PC-3 (cell line): ENCODE measurements around the gene KCNJ5.

Source experiments
- EZH2 ChIP-seq: fragments of 300-600 bp; sonication (generic); IDR thresholded peaks from one replicate; pipeline ENCODE4 v1.6.1; 2017; ENCODE audit warnings: antibody characterized with exemption, mild to moderate bottlenecking, low read length; ENCODE audit not compliant: unreplicated experiment
- TF ChIP-seq, protein P1 (sequence below): fragments of 300-600 bp; sonication (generic); conservative IDR thresholded peaks from 2 replicates; pipeline ENCODE4 v1.5.1; 2017; ENCODE audit warnings: antibody characterized with exemption, low read depth, mild to moderate bottlenecking, low read length

DNA sequence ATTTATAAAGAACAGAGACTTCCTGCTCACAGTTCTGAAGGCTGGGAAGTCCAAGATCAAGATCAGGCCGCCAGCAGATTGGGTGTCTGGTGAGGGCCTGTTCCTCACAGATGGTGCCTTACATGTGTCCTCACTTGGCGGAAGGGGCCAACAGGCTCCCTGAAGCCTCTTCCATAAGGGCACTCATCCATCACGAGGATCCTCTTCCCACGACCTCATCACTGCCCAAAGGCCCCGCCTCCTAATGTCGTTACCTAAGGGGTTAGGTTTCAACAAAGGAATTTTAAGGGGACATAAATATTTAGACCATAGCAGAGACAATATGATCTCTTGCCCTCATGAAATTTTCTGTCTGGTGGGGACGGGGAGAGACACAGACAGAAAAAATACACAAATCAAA is 32.9 kb downstream of the KCNJ5 start:
- TF ChIP-seq, protein P1, sequence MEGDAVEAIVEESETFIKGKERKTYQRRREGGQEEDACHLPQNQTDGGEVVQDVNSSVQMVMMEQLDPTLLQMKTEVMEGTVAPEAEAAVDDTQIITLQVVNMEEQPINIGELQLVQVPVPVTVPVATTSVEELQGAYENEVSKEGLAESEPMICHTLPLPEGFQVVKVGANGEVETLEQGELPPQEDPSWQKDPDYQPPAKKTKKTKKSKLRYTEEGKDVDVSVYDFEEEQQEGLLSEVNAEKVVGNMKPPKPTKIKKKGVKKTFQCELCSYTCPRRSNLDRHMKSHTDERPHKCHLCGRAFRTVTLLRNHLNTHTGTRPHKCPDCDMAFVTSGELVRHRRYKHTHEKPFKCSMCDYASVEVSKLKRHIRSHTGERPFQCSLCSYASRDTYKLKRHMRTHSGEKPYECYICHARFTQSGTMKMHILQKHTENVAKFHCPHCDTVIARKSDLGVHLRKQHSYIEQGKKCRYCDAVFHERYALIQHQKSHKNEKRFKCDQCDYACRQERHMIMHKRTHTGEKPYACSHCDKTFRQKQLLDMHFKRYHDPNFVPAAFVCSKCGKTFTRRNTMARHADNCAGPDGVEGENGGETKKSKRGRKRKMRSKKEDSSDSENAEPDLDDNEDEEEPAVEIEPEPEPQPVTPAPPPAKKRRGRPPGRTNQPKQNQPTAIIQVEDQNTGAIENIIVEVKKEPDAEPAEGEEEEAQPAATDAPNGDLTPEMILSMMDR = no peak
- TF ChIP-seq EZH2 = no peak
